GM12878 (cell line): ENCODE data around the gene CTSW. TPM values are rescaled to one million over a fixed set of nuclear protein-coding genes. Genes with fewer than 3 reads are reported as not detected.

Experiments
- ASH2L ChIP-seq: fragments of 300-600, 200-600 bp; sonication (generic); IDR thresholded peaks from 2 replicates; pipeline ENCODE4 v1.6.1; 2017; ENCODE audit warnings: low read depth, mild to moderate bottlenecking, borderline replicate concordance
- ATF2 ChIP-seq: IDR thresholded peaks from 2 replicates; pipeline ENCODE4 v1.6.1; 2012; ENCODE audit warnings: low read length, inconsistent platforms
- BCL11A ChIP-seq: IDR thresholded peaks from 2 replicates; pipeline ENCODE4 v1.6.1; 2011; ENCODE audit warnings: low read depth, low read length
- BCLAF1 ChIP-seq: fragments of 450-650 bp; IDR thresholded peaks from 2 replicates; pipeline ENCODE4 v1.6.1; 2017; ENCODE audit warnings: antibody characterized with exemption, mild to moderate bottlenecking, moderate library complexity
- CHD1 ChIP-seq: IDR thresholded peaks from 2 replicates; pipeline ENCODE4 v1.6.1; 2012; ENCODE audit warnings: low read depth, low read length, improper control_type of control experiment
- CHD2 ChIP-seq: IDR thresholded peaks from 2 replicates; pipeline ENCODE4 v1.6.1; 2011; ENCODE audit warnings: low read depth, low read length, improper control_type of control experiment, borderline replicate concordance
- ESRRA ChIP-seq: IDR thresholded peaks from 2 replicates; pipeline ENCODE4 v1.6.1; 2012; ENCODE audit warnings: mild to moderate bottlenecking, low read length, improper control_type of control experiment
- EZH2 ChIP-seq: IDR thresholded peaks from 2 replicates; pipeline ENCODE4 v1.6.1; 2012; ENCODE audit warnings: low read depth, mild to moderate bottlenecking, control low read depth, inconsistent platforms, low read length, borderline replicate concordance; ENCODE audit not compliant: control insufficient read depth
- FOXK2 ChIP-seq: fragments of 450-650 bp; IDR thresholded peaks from 2 replicates; pipeline ENCODE4 v1.6.1; 2017; ENCODE audit warnings: mild to moderate bottlenecking, moderate library complexity
- GABPA ChIP-seq: IDR thresholded peaks from 2 replicates; pipeline ENCODE4 v1.6.1; 2014; ENCODE audit warnings: antibody characterized with exemption, low read depth, mild to moderate bottlenecking, inconsistent platforms
- IKZF1 ChIP-seq: fragments of 450-650 bp; conservative IDR thresholded peaks from 2 replicates; pipeline ENCODE4 v1.6.1; 2017; ENCODE audit warnings: antibody characterized with exemption, mild to moderate bottlenecking
- JUNB ChIP-seq: IDR thresholded peaks from 2 replicates; pipeline ENCODE4 v1.6.1; 2016; ENCODE audit warnings: antibody characterized with exemption, mild to moderate bottlenecking
- KLF5 ChIP-seq: fragments of 450-650 bp; IDR thresholded peaks from 2 replicates; pipeline ENCODE4 v1.6.1; 2014; ENCODE audit warnings: mild to moderate bottlenecking; ENCODE audit not compliant: partially characterized antibody
- MLLT1 ChIP-seq: fragments of 450-650 bp; IDR thresholded peaks from 2 replicates; pipeline ENCODE4 v1.6.1; 2016; ENCODE audit warnings: mild to moderate bottlenecking
- NRF1 ChIP-seq: conservative IDR thresholded peaks from 2 replicates; pipeline ENCODE4 v1.6.1; 2011; ENCODE audit warnings: mild to moderate bottlenecking, low read depth, low read length, improper control_type of control experiment
- POLR2A ChIP-seq: IDR thresholded peaks from 2 replicates; pipeline ENCODE4 v1.6.1; 2011; ENCODE audit warnings: low read depth, mild to moderate bottlenecking, low read length
- RFX5 ChIP-seq: IDR thresholded peaks from 2 replicates; pipeline ENCODE4 v1.6.1; 2011; ENCODE audit warnings: low read depth, low read length, improper control_type of control experiment
- SMC3 ChIP-seq: IDR thresholded peaks from 2 replicates; pipeline ENCODE4 v1.6.1; 2011; ENCODE audit warnings: low read length, improper control_type of control experiment, borderline replicate concordance
- SREBF2 ChIP-seq: IDR thresholded peaks from 2 replicates; pipeline ENCODE4 v1.6.1; 2012; ENCODE audit warnings: mild to moderate bottlenecking, low read length
- SRF ChIP-seq, 2 experiments: IDR thresholded peaks; 2 replicates each; pipeline ENCODE4 v1.6.1; 2011; ENCODE audit warnings: low read depth in 2 of 2, low read length in 2 of 2, mild to moderate bottlenecking in 1 of 2, moderate library complexity in 1 of 2
- ZBTB11 ChIP-seq: fragments of 450-650 bp; formaldehyde crosslinking; IDR thresholded peaks from 2 replicates; pipeline ENCODE4 v1.5.0; 2022; ENCODE audit warnings: mild to moderate bottlenecking, missing genetic modification characterization
- ZNF207 ChIP-seq: fragments of 450-650 bp; IDR thresholded peaks from 2 replicates; pipeline ENCODE4 v1.6.1; 2014; ENCODE audit warnings: antibody characterized with exemption, mild to moderate bottlenecking, borderline replicate concordance
- ZNF384 ChIP-seq: IDR thresholded peaks from 2 replicates; pipeline ENCODE4 v1.6.1; 2012; ENCODE audit warnings: low read depth, mild to moderate bottlenecking, low read length, improper control_type of control experiment, borderline replicate concordance
- polyA plus RNA-seq, 11 experiments: library from polyadenylated mRNA; depleted of rRNA in 4 of 11; unstranded in 6 of 11; stranded (reverse) in 5 of 11; fragments of >200 nt; fragmentation: Nextera tagmentation in 4 of 11; fragmentation: Illumina TruSeq in 1 of 11; extraction: Ambion mirVana in 4 of 11; extraction: Trizol in 1 of 11; gene quantifications; 1 replicate in 1 of 11; 2 replicates in 10 of 11; pipeline versions ENCODE4 v1.2.1 to v1.2.3, GENCODE V29; 2011 to 2016; ENCODE audit warnings: inconsistent platforms in 2 of 11, missing spikeins in 2 of 11, low read depth in 1 of 11
- total RNA-seq, 4 experiments: library from RNA; depleted of rRNA in 3 of 4; stranded (reverse); fragments of >200 nt in 3 of 4; fragmentation: Illumina TruSeq in 1 of 4; extraction: Trizol in 1 of 4; gene quantifications; 2 replicates each; pipeline versions ENCODE4 v1.2.1 to v1.2.3, GENCODE V29; 2013 to 2021

CTSW gene
- total and polyA plus RNA-seq, 10 of the 15 experiments (the other 5 are each of a cell fraction or from before 2014, with no cell fraction given): 0.53 to 12.0 (median 1.7) TPM

GRCh38 chr11:65919141-65919572 lies 39.5 kb downstream of the CTSW start, which contains the start of gene DRAP1 (continued):
- TF ChIP-seq ZBTB11 (CRISPR knock-in tag): no peak
- peak; percentile 23; the same call in 1 of the 2 replicates for TF ChIP-seq SMC3
- peak; percentile 55; the same call in 1 of the 2 replicates for TF ChIP-seq POLR2A
- no peak for TF ChIP-seq FOXK2
- TF ChIP-seq ZNF207: peak; percentile 97
- TF ChIP-seq MLLT1: peak; percentile 75
- TF ChIP-seq NRF1: 0 out of 2 replicates have a peak, but pooled peaks have one; percentile 2
- peak; percentile 5 to 82; a peak in 1 of 4 replicates for TF ChIP-seq SRF (IDR thresholded peaks at IDR 0.05; ENCODE audit: low read depth in 2 of 2, low read length in 2 of 2)
- TF ChIP-seq JUNB: no peak
- TF ChIP-seq ZNF384: no peak
- peak; percentile 39; the same call in 1 of the 2 replicates for TF ChIP-seq BCL11A
- TF ChIP-seq CHD2: peak; percentile 74
- peak; percentile 49; the same call in 1 of the 2 replicates for TF ChIP-seq RFX5
- TF ChIP-seq BCLAF1: peak; percentile 69; the same call in 1 of the 2 replicates
- no peak for TF ChIP-seq CHD1
- no peak for TF ChIP-seq ATF2
- no peak for TF ChIP-seq SREBF2
- TF ChIP-seq IKZF1: peak; percentile 96
- peak; percentile 68; the same call in 1 of the 2 replicates for TF ChIP-seq ESRRA
- TF ChIP-seq KLF5: peak; percentile 71
- TF ChIP-seq EZH2: no peak
- TF ChIP-seq GABPA: no peak
- TF ChIP-seq ASH2L: peak; percentile 70; the same call in 1 of the 2 replicates
